Measurements from ENCODE around the gene NNMT. TPM values are rescaled to one million over a fixed set of nuclear protein-coding genes. Genes with fewer than 3 reads are reported as not detected.

Gene NNMT
- total and polyA plus RNA-seq, 9 of the 15 experiments (the other 6 are each of a cell fraction or from before 2014, with no cell fraction given) = 6.1 to 15.0 (median 11.2) TPM

- Histone ChIP-seq H3K4me1 (replicated peaks in 1 of 2; ENCODE audit: control insufficient read depth in 2 of 2, insufficient read depth in 2 of 2, low read length in 2 of 2) (peaks cover 3 to 4% of the 10 kb centered on the region in 2 experiments; a peak in 2 of 5 replicates), H3K36me3 (ENCODE audit: control insufficient read depth, insufficient read depth, low read length) (no peaks in the 10 kb centered on the region), H4K20me1 (replicated peaks; ENCODE audit: control insufficient read depth, insufficient read depth, low read length) (no peaks in the 10 kb centered on the region), H2AFZ (ENCODE audit: low read depth, low read length) (no peak overlapping the region), H3K9me1 (ENCODE audit: control insufficient read depth, insufficient read depth, low read length) (no peaks in the 10 kb centered on the region), H3K9ac (ENCODE audit: insufficient read depth in 1 of 2, low read depth in 2 of 2, low read length in 2 of 2) (no peak overlapping the region), H3K4me3 (no peak overlapping the region), H3K4me2 (ENCODE audit: insufficient read depth, low read length) (no peak overlapping the region), H3K9me3 (replicated peaks; ENCODE audit: control insufficient read depth, insufficient read depth, low read depth, low read length) (no peaks in the 10 kb centered on the region), H3K79me2 (ENCODE audit: control insufficient read depth, insufficient read depth, low read length) (no peaks in the 10 kb centered on the region), H3K27ac (ENCODE audit: extremely low read depth, low read depth, low read length) (no peak overlapping the region), H3K27me3 (ENCODE audit: control insufficient read depth in 2 of 2, insufficient read depth in 2 of 2, low read length in 2 of 2) (peaks cover 10 to 16% of the 10 kb centered on the region in 2 experiments)
- DNase-seq (ENCODE audit: extremely low read depth in 1 of 4, low spot score in 3 of 4) (no peak), ATAC-seq (no peak), FAIRE-seq (no peak)
- no TSS peak for BruUV-seq (replicated peaks)
- in situ Hi-C loops (cut with MboI) = no loop called here
- CTCF ChIA-PET (ENCODE audit: low intra/inter-chr PET ratio) = interaction anchor here (0.9 kb wide), 1 partner anchor 485 kb away, joined by 3 read pairs; no protein-coding TSS in a partner anchor
- 3% methylated on average over 11 of the region's 11 CpGs for WGBS (ENCODE audit: insufficient coverage, low coverage, missing lambda C conversion rate)
- TF ChIP-seq MBD2 (IDR thresholded peaks at IDR 0.05; ENCODE audit: borderline replicate concordance, low read depth) = no peak
- intact Hi-C loops (cut with micrococcal nuclease) = no loop called here
- POLR2A ChIA-PET = no interaction called here
Measured at GRCh38 chr11:114277637-114278341, 18.4 kb upstream of the NNMT start.

- H2AFZ ChIP-seq (ENCODE audit: low read depth, low read length) = no peak overlapping the region
- CTCF ChIA-PET (ENCODE audit: low intra/inter-chr PET ratio) = interaction anchor here (0.9 to 2.8 kb wide), 2 partner anchors 484 kb away, joined by 3 to 16 read pairs; no protein-coding TSS in a partner anchor
- no TSS peak for BruUV-seq (replicated peaks)
- H3K9me1 ChIP-seq (ENCODE audit: control insufficient read depth, insufficient read depth, low read length) = no peaks in the 10 kb centered on the region
- H3K4me2 ChIP-seq (ENCODE audit: insufficient read depth, low read length) = no peak overlapping the region
- H3K27ac ChIP-seq (ENCODE audit: extremely low read depth, low read depth, low read length) = no peak overlapping the region
- H4K20me1 ChIP-seq (replicated peaks; ENCODE audit: control insufficient read depth, insufficient read depth, low read length) = no peaks in the 10 kb centered on the region
- H3K9me3 ChIP-seq (replicated peaks; ENCODE audit: control insufficient read depth, insufficient read depth, low read depth, low read length) = no peaks in the 10 kb centered on the region
- H3K79me2 ChIP-seq (ENCODE audit: control insufficient read depth, insufficient read depth, low read length) = no peaks in the 10 kb centered on the region
- H3K27me3 ChIP-seq (ENCODE audit: control insufficient read depth in 2 of 2, insufficient read depth in 2 of 2, low read length in 2 of 2) = peaks cover 10 to 16% of the 10 kb centered on the region in 2 experiments
- no peaks in the 10 kb centered on the region for H3K36me3 ChIP-seq (ENCODE audit: control insufficient read depth, insufficient read depth, low read length)
- in situ Hi-C loops (cut with MboI) = no loop called here
- POLR2A ChIA-PET = no interaction called here
- ATAC-seq (no peak), DNase-seq (ENCODE audit: extremely low read depth in 1 of 4, low spot score in 3 of 4) (no peak), FAIRE-seq (no peak)
- intact Hi-C loops (cut with micrococcal nuclease) = no loop called here
- peaks cover 3 to 4% of the 10 kb centered on the region in 2 experiments; a peak in 2 of 5 replicates for H3K4me1 ChIP-seq (replicated peaks in 1 of 2; ENCODE audit: control insufficient read depth in 2 of 2, insufficient read depth in 2 of 2, low read length in 2 of 2)
- H3K9ac ChIP-seq (ENCODE audit: insufficient read depth in 1 of 2, low read depth in 2 of 2, low read length in 2 of 2) = no peak overlapping the region
- no peak overlapping the region for H3K4me3 ChIP-seq
- 11% methylated on average over 4 of the region's 4 CpGs for WGBS (ENCODE audit: insufficient coverage, low coverage, missing lambda C conversion rate)
- TF ChIP-seq GTF2F1 (IDR thresholded peaks at IDR 0.05; ENCODE audit: low read depth, low read length) = no peak
- no peak for TF ChIP-seq TAF15 (IDR thresholded peaks at IDR 0.05; ENCODE audit: low read depth, low read length)
- TF ChIP-seq ZNF75A (CRISPR knock-in tag; IDR thresholded peaks at IDR 0.05) = no peak
- TF ChIP-seq RBM25 (IDR thresholded peaks at IDR 0.05; ENCODE audit: low read depth, low read length, severe bottlenecking) = no peak
- no peak for TF ChIP-seq ZNF316 (IDR thresholded peaks at IDR 0.05)
- TF ChIP-seq COPS2 (conservative IDR thresholded peaks at IDR 0.05) = no peak
- no peak for TF ChIP-seq AFF1 (IDR thresholded peaks at IDR 0.05; ENCODE audit: low read depth in 1 of 2, partially characterized antibody in 2 of 2)
- TF ChIP-seq ZNF431 (CRISPR knock-in tag; IDR thresholded peaks at IDR 0.05) = no peak
Measured at GRCh38 chr11:114278342-114279065, 17.7 kb upstream of the NNMT start.

All from K562 (cell line).